HFFc6 (cell line): ENCODE results near the gene FHIT. TPM values are rescaled to one million over a fixed set of nuclear protein-coding genes. Genes with fewer than 3 reads are reported as not detected.

Source experiments
- DNase-seq: peaks from one replicate; pipeline ENCODE4 v3.0.0-alpha.2; 2018
- H3K27ac Mint-ChIP-seq: 2 replicates; pipeline ENCODE4 v1.8.0; 2020; ENCODE audit warnings: mild to moderate bottlenecking, mixed read lengths
- H3K27me3 Mint-ChIP-seq: 2 replicates; pipeline ENCODE4 v1.8.0; 2021; ENCODE audit warnings: mild to moderate bottlenecking, moderate library complexity, mixed read lengths; ENCODE audit not compliant: insufficient read depth
- H3K36me3 Mint-ChIP-seq: 2 replicates; pipeline ENCODE4 v1.8.0; 2021; ENCODE audit warnings: low read depth, mixed read lengths
- H3K4me1 Mint-ChIP-seq: 2 replicates; pipeline ENCODE4 v1.8.0; 2020; ENCODE audit warnings: low read depth, mixed read lengths
- H3K4me3 Mint-ChIP-seq: 2 replicates; pipeline ENCODE4 v1.8.0; 2020; ENCODE audit warnings: mild to moderate bottlenecking, moderate library complexity, mixed read lengths
- H3K9me3 Mint-ChIP-seq: 2 replicates; pipeline ENCODE4 v1.8.0; 2020; ENCODE audit warnings: mild to moderate bottlenecking, mixed read lengths
- total RNA-seq, 6 experiments: library from RNA; stranded (reverse); fragmentation: NEBNext Ultra II Directional; extraction: Animal tissue kit (Norgen Biotek cat#: 25700); gene quantifications; 2 replicates in 1 of 6; 3 replicates in 5 of 6; pipeline ENCODE4 v1.2.3, GENCODE V29; 2021
- TF ChIP-seq, protein P1 (sequence below): fragments of 200-600 bp; sonication (generic); IDR thresholded peaks from 2 replicates; pipeline ENCODE4 v1.5.0; 2021; ENCODE audit warnings: antibody characterized with exemption, mild to moderate bottlenecking

FHIT gene
- total RNA-seq, 6 experiments from 2014 or later, result 0.33 to 0.38 TPM; not detected in 4

DNA sequence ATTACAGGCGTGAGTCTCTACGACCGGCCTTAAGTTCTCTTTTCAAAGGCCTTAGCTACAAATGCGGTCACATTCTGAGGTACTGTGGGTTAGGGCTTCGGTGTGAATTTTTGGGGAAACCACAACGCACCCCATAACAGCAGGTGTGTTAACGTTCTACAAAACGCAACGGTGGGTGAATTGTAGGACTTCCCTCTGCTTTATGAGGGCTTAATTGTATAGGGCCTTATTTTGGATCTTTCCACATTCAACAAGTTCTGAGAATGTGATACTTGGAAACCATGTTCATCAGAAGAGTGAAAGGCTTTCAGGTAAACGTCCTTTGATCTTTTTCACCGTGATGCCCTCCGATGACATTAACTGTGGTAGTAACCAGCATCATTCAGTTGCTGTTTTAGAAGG lies 1202.8 kb downstream of the FHIT start:
- no peaks in the 10 kb centered on the region for H3K4me1 Mint-ChIP-seq
- H3K36me3 Mint-ChIP-seq, result no peaks in the 10 kb centered on the region
- no peak overlapping the region for H3K4me3 Mint-ChIP-seq
- H3K27me3 Mint-ChIP-seq, result no peaks in the 10 kb centered on the region
- TF ChIP-seq, protein P1, sequence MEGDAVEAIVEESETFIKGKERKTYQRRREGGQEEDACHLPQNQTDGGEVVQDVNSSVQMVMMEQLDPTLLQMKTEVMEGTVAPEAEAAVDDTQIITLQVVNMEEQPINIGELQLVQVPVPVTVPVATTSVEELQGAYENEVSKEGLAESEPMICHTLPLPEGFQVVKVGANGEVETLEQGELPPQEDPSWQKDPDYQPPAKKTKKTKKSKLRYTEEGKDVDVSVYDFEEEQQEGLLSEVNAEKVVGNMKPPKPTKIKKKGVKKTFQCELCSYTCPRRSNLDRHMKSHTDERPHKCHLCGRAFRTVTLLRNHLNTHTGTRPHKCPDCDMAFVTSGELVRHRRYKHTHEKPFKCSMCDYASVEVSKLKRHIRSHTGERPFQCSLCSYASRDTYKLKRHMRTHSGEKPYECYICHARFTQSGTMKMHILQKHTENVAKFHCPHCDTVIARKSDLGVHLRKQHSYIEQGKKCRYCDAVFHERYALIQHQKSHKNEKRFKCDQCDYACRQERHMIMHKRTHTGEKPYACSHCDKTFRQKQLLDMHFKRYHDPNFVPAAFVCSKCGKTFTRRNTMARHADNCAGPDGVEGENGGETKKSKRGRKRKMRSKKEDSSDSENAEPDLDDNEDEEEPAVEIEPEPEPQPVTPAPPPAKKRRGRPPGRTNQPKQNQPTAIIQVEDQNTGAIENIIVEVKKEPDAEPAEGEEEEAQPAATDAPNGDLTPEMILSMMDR, result no peak
- peaks cover 26% of the 10 kb centered on the region for H3K9me3 Mint-ChIP-seq
- H3K27ac Mint-ChIP-seq, result no peak overlapping the region
- DNase-seq, result no peak

GRCh38 chr3:60047426-60048200 lies 1203.6 kb downstream of the FHIT start:
- Mint-ChIP-seq H3K4me3 (no peak overlapping the region), H3K27ac (no peak overlapping the region), H3K4me1 (no peaks in the 10 kb centered on the region), H3K27me3 (no peaks in the 10 kb centered on the region), H3K36me3 (no peaks in the 10 kb centered on the region), H3K9me3 (peaks cover 26% of the 10 kb centered on the region)
- TF ChIP-seq, protein P1, result no peak
- DNase-seq, result no peak

- no peaks in the 10 kb centered on the region for H3K27me3 Mint-ChIP-seq
- TF ChIP-seq, protein P1, result no peak
- no peak overlapping the region for H3K4me3 Mint-ChIP-seq
- no peak overlapping the region for H3K27ac Mint-ChIP-seq
- H3K9me3 Mint-ChIP-seq, result peaks cover 38% of the 10 kb centered on the region
- no peak for DNase-seq
- no peaks in the 10 kb centered on the region for H3K4me1 Mint-ChIP-seq
- H3K36me3 Mint-ChIP-seq, result no peaks in the 10 kb centered on the region
Observed at GRCh38 chr3:60046210-60046609, 1205.0 kb downstream of the FHIT start.

GRCh38 chr3:60045686-60046085 lies 1205.6 kb downstream of the FHIT start:
- no peaks in the 10 kb centered on the region for H3K36me3 Mint-ChIP-seq
- H3K27ac Mint-ChIP-seq, result no peak overlapping the region

GRCh38 chr3:60036803-60037202 lies 1214.4 kb downstream of the FHIT start:
- Mint-ChIP-seq H3K4me3 (no peak overlapping the region), H3K27me3 (no peaks in the 10 kb centered on the region), H3K9me3 (peaks cover 26% of the 10 kb centered on the region), H3K4me1 (no peaks in the 10 kb centered on the region), H3K27ac (no peak overlapping the region), H3K36me3 (0 out of 2 replicates have a peak, but pooled peaks cover 6% of the 10 kb centered on the region)
- no peak for DNase-seq
- TF ChIP-seq, protein P1, result no peak

More at GRCh38 chr3:60045686-60046085, 1205.6 kb downstream of the FHIT start:
- Mint-ChIP-seq H3K27me3 (no peaks in the 10 kb centered on the region), H3K4me3 (no peak overlapping the region), H3K9me3 (peaks cover 42% of the 10 kb centered on the region), H3K4me1 (no peaks in the 10 kb centered on the region)
- TF ChIP-seq, protein P1, result no peak
- DNase-seq, result no peak
